Liver (tissue), 9 donors: ENCODE measurements around the gene TLE7. TPM values are rescaled to one million over a fixed set of nuclear protein-coding genes. Genes with fewer than 3 reads are reported as not detected.
A peak's percentile ranks its signal among the peaks of the same experiment; 100 is the strongest.

Experiments
- DNase-seq: peaks from one replicate; pipeline ENCODE4 v3.0.0-alpha.2; 2017; ENCODE audit warnings: low spot score
- H3K27ac ChIP-seq, 2 donors: one replicate each; pipeline ENCODE4 v1.7.0; 2013; ENCODE audit warnings: inconsistent platforms in 2 of 2, low read length in 2 of 2, control low read depth in 1 of 2, low read depth in 1 of 2, mild to moderate bottlenecking in 1 of 2
- H3K27me3 ChIP-seq, 4 donors: one replicate each; pipeline versions ENCODE4 v1.6.1 to v1.7.0; 2013; ENCODE audit warnings: low read length in 3 of 4, inconsistent platforms in 1 of 4, mild to moderate bottlenecking in 1 of 4, moderate library complexity in 1 of 4; ENCODE audit not compliant: control insufficient read depth in 4 of 4, insufficient read depth in 4 of 4
- H3K36me3 ChIP-seq, 4 donors: one replicate each; pipeline versions ENCODE4 v1.6.1 to v1.7.0; 2013; ENCODE audit warnings: low read length in 3 of 4, mild to moderate bottlenecking in 3 of 4, low read depth in 1 of 4, moderate library complexity in 1 of 4; ENCODE audit not compliant: control insufficient read depth in 4 of 4, insufficient read depth in 3 of 4
- H3K4me1 ChIP-seq, 4 donors: one replicate each; pipeline versions ENCODE4 v1.6.1 to v1.7.0; 2013; ENCODE audit warnings: low read length in 3 of 4, mild to moderate bottlenecking in 3 of 4, moderate library complexity in 1 of 4; ENCODE audit not compliant: control insufficient read depth in 4 of 4, insufficient read depth in 4 of 4
- H3K4me3 ChIP-seq, 3 donors: one replicate each; pipeline versions ENCODE4 v1.6.1 to v1.7.0; 2013; ENCODE audit warnings: low read length in 3 of 3, control low read depth in 1 of 3, low read depth in 1 of 3, mild to moderate bottlenecking in 1 of 3
- H3K9ac ChIP-seq, 2 donors: one replicate each; pipeline ENCODE4 v1.7.0; 2013; ENCODE audit warnings: low read length in 2 of 2, mild to moderate bottlenecking in 2 of 2, moderate library complexity in 2 of 2, control low read depth in 1 of 2, low read depth in 1 of 2
- H3K9me3 ChIP-seq, 4 donors: one replicate each; pipeline versions ENCODE4 v1.6.1 to v1.7.0; 2013; ENCODE audit warnings: low read length in 3 of 4; ENCODE audit not compliant: control insufficient read depth in 4 of 4
- EGR1 ChIP-seq, 2 donors: IDR thresholded peaks; 2 replicates each; pipeline ENCODE4 v1.6.1; 2016 to 2018; ENCODE audit warnings: antibody characterized with exemption in 2 of 2, low read depth in 2 of 2
- FOXA1 ChIP-seq: IDR thresholded peaks from 2 replicates; pipeline ENCODE4 v1.6.1; 2016; ENCODE audit warnings: antibody characterized with exemption
- FOXA2 ChIP-seq: IDR thresholded peaks from 2 replicates; pipeline ENCODE4 v1.6.1; 2016; ENCODE audit warnings: antibody characterized with exemption
- GABPA ChIP-seq, 2 donors: IDR thresholded peaks in 1 of 2; conservative IDR thresholded peaks in 1 of 2; 2 replicates each; pipeline ENCODE4 v1.6.1; 2016; ENCODE audit warnings: antibody characterized with exemption in 2 of 2, mild to moderate bottlenecking in 1 of 2, moderate library complexity in 1 of 2
- HNF4A ChIP-seq, 2 donors: conservative IDR thresholded peaks; 2 replicates each; pipeline ENCODE4 v1.6.1; 2016; ENCODE audit warnings: antibody characterized with exemption in 2 of 2, mild to moderate bottlenecking in 2 of 2
- HNF4G ChIP-seq: IDR thresholded peaks from 2 replicates; pipeline ENCODE4 v1.6.1; 2016; ENCODE audit warnings: antibody characterized with exemption
- JUND ChIP-seq, 2 donors: IDR thresholded peaks; 2 replicates each; pipeline ENCODE4 v1.6.1; 2016; ENCODE audit warnings: antibody characterized with exemption in 2 of 2
- NR2F2 ChIP-seq: IDR thresholded peaks from 2 replicates; pipeline ENCODE4 v1.6.1; 2016; ENCODE audit warnings: antibody characterized with exemption
- RAD21 ChIP-seq, 2 donors: IDR thresholded peaks; 2 replicates each; pipeline ENCODE4 v1.6.1; 2016; ENCODE audit warnings: antibody characterized with exemption in 2 of 2, mild to moderate bottlenecking in 2 of 2
- RXRA ChIP-seq, 2 donors: IDR thresholded peaks; 2 replicates each; pipeline ENCODE4 v1.6.1; 2017 to 2018; ENCODE audit warnings: antibody characterized with exemption in 2 of 2, mild to moderate bottlenecking in 1 of 2
- SP1 ChIP-seq: IDR thresholded peaks from 2 replicates; pipeline ENCODE4 v1.6.1; 2018; ENCODE audit warnings: antibody characterized with exemption, mild to moderate bottlenecking
- TAF1 ChIP-seq: conservative IDR thresholded peaks from 2 replicates; pipeline ENCODE4 v1.6.1; 2016; ENCODE audit warnings: antibody characterized with exemption, mild to moderate bottlenecking
- YY1 ChIP-seq: IDR thresholded peaks from 2 replicates; pipeline ENCODE4 v1.6.1; 2016; ENCODE audit warnings: antibody characterized with exemption, mild to moderate bottlenecking
- WGBS: extraction: QIAGEN DNeasy Blood & Tissue Kit; methylation state at CpG from one replicate; pipeline ENCODE4 v1.1.7; 2013; 5-methylcytosine and 5-hydroxymethylcytosine counted together
- polyA plus RNA-seq, 2 donors: library from polyadenylated mRNA; stranded (reverse) in 1 of 2; unstranded in 1 of 2; fragments of 200-250 nt in 1 of 2; fragments of >200 nt in 1 of 2; fragmentation: Nextera tagmentation in 1 of 2; extraction: Ambion mirVana in 1 of 2; gene quantifications; one replicate each; pipeline versions ENCODE4 v1.2.1 to v1.2.3, GENCODE V29; 2013 to 2015
- total RNA-seq, 2 donors: library from RNA; depleted of rRNA; stranded (reverse); fragments of >200 nt; gene quantifications; one replicate each; pipeline ENCODE4 v1.2.3, GENCODE V29; 2014
- TF ChIP-seq, protein P1 (sequence below): IDR thresholded peaks from 2 replicates; pipeline ENCODE4 v1.6.1; 2016; ENCODE audit warnings: antibody characterized with exemption, mild to moderate bottlenecking
- TF ChIP-seq, protein P2 (sequence below): IDR thresholded peaks from 2 replicates; pipeline ENCODE4 v1.6.1; 2016; ENCODE audit warnings: antibody characterized with exemption
- TF ChIP-seq, protein P3 (sequence below): IDR thresholded peaks from 2 replicates; pipeline ENCODE4 v1.6.1; 2016; ENCODE audit warnings: antibody characterized with exemption
- TF ChIP-seq, protein P4 (sequence below): IDR thresholded peaks from 2 replicates; pipeline ENCODE4 v1.6.1; 2016; ENCODE audit warnings: antibody characterized with exemption
- TF ChIP-seq, protein P5 (sequence below): fragments of 150-350 bp; IDR thresholded peaks from 2 replicates; pipeline ENCODE4 v1.5.1; 2017; ENCODE audit warnings: improper control_type of control experiment, low read depth, low read length; ENCODE audit not compliant: missing input control
- donor health status: healthy.
- donor health status: healthy.
- donor health status: healthy.
- donor health status: healthy.
- donor health status: healthy.

The TLE7 gene
- total and polyA plus RNA-seq, 4 donors = not detected

DNA sequence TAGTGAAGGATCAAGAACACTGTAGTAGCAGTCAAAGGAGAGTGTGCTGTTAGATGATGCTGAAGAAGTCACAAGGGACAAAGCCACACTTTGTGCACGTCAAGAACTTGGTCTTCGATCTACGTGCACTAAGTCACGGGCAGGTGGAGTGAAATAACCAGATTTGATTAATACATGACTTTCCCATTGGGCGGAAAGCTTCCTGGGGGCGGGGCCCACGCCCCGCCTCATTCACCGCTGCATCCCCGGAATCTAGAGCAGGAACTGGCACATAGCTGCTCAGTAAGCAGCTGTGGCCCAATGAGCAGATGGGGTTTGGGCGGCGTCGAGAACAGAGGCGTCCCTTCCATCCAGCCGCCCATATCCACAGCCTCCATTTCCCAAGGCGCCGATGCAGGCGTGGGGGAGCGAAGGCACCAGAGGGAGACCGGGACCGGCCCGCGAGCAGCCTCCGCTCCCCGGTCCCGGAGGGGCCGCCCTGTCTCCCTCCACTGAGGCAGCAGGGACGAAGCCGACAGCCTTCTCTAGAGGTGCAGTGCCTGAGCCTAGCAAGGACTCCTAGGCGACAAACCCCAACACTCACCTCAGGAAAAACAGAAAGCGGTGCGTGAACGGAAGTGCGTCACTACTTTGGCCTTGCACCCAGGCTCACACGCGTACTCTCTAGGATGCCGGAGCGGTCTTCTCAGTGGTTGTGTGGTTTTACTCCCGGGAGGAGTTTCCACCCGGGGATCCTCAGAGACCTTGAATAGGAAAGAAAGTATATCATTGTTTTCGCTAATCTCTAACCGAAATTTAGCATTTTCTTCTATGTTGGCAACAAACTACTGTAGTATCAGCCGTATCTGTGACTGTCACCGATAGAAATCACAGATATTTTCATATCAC, 42.4 kb upstream of the TLE7 start:
- WGBS = under 1% methylated on average over 44 of the region's 44 CpGs

More for the DNA sequence above, 42.4 kb upstream of the TLE7 start:
- Histone ChIP-seq H3K27ac (peak overlapping the region; percentile 90 to 99), H3K4me1 (peaks cover 2 to 27% (median 18%) of the 10 kb centered on the region in 4 donors), H3K9ac (peak overlapping the region; percentile 67 to 80), H3K4me3 (peak overlapping the region; percentile 82 to 98 (median 94)), H3K9me3 (no peaks in the 10 kb centered on the region), H3K27me3 (no peaks in the 10 kb centered on the region), H3K36me3 (no peaks in the 10 kb centered on the region)
- DNase-seq = peak; percentile 83
- TF ChIP-seq, protein P1, sequence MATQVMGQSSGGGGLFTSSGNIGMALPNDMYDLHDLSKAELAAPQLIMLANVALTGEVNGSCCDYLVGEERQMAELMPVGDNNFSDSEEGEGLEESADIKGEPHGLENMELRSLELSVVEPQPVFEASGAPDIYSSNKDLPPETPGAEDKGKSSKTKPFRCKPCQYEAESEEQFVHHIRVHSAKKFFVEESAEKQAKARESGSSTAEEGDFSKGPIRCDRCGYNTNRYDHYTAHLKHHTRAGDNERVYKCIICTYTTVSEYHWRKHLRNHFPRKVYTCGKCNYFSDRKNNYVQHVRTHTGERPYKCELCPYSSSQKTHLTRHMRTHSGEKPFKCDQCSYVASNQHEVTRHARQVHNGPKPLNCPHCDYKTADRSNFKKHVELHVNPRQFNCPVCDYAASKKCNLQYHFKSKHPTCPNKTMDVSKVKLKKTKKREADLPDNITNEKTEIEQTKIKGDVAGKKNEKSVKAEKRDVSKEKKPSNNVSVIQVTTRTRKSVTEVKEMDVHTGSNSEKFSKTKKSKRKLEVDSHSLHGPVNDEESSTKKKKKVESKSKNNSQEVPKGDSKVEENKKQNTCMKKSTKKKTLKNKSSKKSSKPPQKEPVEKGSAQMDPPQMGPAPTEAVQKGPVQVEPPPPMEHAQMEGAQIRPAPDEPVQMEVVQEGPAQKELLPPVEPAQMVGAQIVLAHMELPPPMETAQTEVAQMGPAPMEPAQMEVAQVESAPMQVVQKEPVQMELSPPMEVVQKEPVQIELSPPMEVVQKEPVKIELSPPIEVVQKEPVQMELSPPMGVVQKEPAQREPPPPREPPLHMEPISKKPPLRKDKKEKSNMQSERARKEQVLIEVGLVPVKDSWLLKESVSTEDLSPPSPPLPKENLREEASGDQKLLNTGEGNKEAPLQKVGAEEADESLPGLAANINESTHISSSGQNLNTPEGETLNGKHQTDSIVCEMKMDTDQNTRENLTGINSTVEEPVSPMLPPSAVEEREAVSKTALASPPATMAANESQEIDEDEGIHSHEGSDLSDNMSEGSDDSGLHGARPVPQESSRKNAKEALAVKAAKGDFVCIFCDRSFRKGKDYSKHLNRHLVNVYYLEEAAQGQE = peak; percentile 77
- TF ChIP-seq RAD21 (IDR thresholded peaks at IDR 0.05) (peak in 1 of 2 donors; percentile 47), FOXA1 (no peak), SP1 (peak; percentile 58), HNF4G (no peak), RXRA (IDR thresholded peaks at IDR 0.05) (peak; percentile 38 to 56), YY1 (peak; percentile 84), GABPA (IDR thresholded peaks at IDR 0.05 in 1 of 2, conservative IDR thresholded peaks at IDR 0.05 in 1 of 2) (peak; percentile 94 to 98), HNF4A (conservative IDR thresholded peaks at IDR 0.05) (peak; percentile 36 to 52), JUND (IDR thresholded peaks at IDR 0.05) (no peak), EGR1 (IDR thresholded peaks at IDR 0.05; ENCODE audit: low read depth in 2 of 2) (no peak), NR2F2 (peak; percentile 74), TAF1 (peak; percentile 69), FOXA2 (no peak)
- TF ChIP-seq, protein P2, sequence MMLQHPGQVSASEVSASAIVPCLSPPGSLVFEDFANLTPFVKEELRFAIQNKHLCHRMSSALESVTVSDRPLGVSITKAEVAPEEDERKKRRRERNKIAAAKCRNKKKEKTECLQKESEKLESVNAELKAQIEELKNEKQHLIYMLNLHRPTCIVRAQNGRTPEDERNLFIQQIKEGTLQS = no peak
- TF ChIP-seq, protein P3, sequence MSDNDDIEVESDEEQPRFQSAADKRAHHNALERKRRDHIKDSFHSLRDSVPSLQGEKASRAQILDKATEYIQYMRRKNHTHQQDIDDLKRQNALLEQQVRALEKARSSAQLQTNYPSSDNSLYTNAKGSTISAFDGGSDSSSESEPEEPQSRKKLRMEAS = peak; percentile 42
- TF ChIP-seq, protein P4, sequence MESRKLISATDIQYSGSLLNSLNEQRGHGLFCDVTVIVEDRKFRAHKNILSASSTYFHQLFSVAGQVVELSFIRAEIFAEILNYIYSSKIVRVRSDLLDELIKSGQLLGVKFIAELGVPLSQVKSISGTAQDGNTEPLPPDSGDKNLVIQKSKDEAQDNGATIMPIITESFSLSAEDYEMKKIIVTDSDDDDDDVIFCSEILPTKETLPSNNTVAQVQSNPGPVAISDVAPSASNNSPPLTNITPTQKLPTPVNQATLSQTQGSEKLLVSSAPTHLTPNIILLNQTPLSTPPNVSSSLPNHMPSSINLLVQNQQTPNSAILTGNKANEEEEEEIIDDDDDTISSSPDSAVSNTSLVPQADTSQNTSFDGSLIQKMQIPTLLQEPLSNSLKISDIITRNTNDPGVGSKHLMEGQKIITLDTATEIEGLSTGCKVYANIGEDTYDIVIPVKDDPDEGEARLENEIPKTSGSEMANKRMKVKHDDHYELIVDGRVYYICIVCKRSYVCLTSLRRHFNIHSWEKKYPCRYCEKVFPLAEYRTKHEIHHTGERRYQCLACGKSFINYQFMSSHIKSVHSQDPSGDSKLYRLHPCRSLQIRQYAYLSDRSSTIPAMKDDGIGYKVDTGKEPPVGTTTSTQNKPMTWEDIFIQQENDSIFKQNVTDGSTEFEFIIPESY = no peak
- TF ChIP-seq, protein P5, sequence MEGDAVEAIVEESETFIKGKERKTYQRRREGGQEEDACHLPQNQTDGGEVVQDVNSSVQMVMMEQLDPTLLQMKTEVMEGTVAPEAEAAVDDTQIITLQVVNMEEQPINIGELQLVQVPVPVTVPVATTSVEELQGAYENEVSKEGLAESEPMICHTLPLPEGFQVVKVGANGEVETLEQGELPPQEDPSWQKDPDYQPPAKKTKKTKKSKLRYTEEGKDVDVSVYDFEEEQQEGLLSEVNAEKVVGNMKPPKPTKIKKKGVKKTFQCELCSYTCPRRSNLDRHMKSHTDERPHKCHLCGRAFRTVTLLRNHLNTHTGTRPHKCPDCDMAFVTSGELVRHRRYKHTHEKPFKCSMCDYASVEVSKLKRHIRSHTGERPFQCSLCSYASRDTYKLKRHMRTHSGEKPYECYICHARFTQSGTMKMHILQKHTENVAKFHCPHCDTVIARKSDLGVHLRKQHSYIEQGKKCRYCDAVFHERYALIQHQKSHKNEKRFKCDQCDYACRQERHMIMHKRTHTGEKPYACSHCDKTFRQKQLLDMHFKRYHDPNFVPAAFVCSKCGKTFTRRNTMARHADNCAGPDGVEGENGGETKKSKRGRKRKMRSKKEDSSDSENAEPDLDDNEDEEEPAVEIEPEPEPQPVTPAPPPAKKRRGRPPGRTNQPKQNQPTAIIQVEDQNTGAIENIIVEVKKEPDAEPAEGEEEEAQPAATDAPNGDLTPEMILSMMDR = no peak
